Natural killer cell treated with Interleukin-12 subunit alpha and Interleukin-12 subunit beta and Interleukin-15 and Interleukin-18, amount 100 ng/mL, for 72 hours (primary cell): ENCODE results near the gene ZNF407. TPM values are rescaled to one million over a fixed set of nuclear protein-coding genes. Genes with fewer than 3 reads are reported as not detected.
A peak's percentile ranks its signal among the peaks of the same experiment; 100 is the strongest.

ENCODE experiments used
- ATAC-seq, 2 donors: fragments of 150-1000 bp; cut with Tn5 transposase in 1 of 2; sonication (Bioruptor Pico), chemical (Tn5 transposase) in 1 of 2; 2 replicates each; pipeline ENCODE4 v1.10.0; 2021
- DNase-seq: peaks from one replicate; pipeline ENCODE4 v3.0.0; 2022; ENCODE audit warnings: low spot score
- H3K27ac Mint-ChIP-seq, 2 donors: 1 replicate in 1 of 2; 2 replicates in 1 of 2; pipeline ENCODE4 v1.8.0; 2022; ENCODE audit warnings: mixed read lengths in 2 of 2, mild to moderate bottlenecking in 1 of 2, moderate library complexity in 1 of 2
- H3K27me3 Mint-ChIP-seq, 2 donors: 1 replicate in 1 of 2; 2 replicates in 1 of 2; pipeline ENCODE4 v1.8.0; 2022; ENCODE audit warnings: mixed read lengths in 2 of 2
- H3K36me3 Mint-ChIP-seq: one replicate; pipeline ENCODE4 v1.8.0; 2022; ENCODE audit warnings: mixed read lengths
- H3K4me1 Mint-ChIP-seq, 2 donors: 1 replicate in 1 of 2; 2 replicates in 1 of 2; pipeline ENCODE4 v1.8.0; 2022; ENCODE audit warnings: low read depth in 2 of 2, mixed read lengths in 2 of 2, mild to moderate bottlenecking in 1 of 2
- H3K4me3 Mint-ChIP-seq: one replicate; pipeline ENCODE4 v1.8.0; 2022; ENCODE audit warnings: mixed read lengths
- H3K9me3 Mint-ChIP-seq: 2 replicates; pipeline ENCODE4 v1.8.0; 2022; ENCODE audit warnings: mixed read lengths
- total RNA-seq, 2 donors: library from RNA; stranded (reverse); gene quantifications; one replicate each; pipeline ENCODE4 v1.2.3, GENCODE V29; 2022

The ZNF407 gene
- total RNA-seq, 2 donors from 2014 or later = 21.9 to 44.6 TPM

DNA sequence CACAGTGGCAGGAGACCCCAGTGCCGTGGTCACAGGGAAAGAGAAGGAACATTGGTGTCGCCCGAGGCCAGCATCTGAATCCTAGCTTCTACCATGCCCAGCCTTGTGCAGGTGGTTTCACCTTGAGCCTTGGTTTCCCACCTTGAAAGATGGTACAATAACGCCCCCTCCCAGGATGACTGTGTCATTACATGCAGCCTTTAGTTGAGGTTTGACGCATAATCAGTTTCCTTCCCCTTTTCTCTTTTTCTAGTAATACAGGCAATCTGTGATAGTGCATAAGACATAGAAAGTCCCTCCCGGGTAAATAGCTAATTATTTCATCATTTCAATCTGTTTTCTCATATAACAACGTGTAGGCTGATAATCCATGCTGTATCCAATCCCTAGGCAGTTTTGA, 29.8 kb upstream of the ZNF407 start:
- Mint-ChIP-seq H3K27me3 (peaks cover 18 to 40% of the 10 kb centered on the region in 2 donors), H3K27ac (no peak overlapping the region), H3K36me3 (peaks cover 5% of the 10 kb centered on the region), H3K9me3 (no peaks in the 10 kb centered on the region), H3K4me1 (no peaks in the 10 kb centered on the region), H3K4me3 (no peak overlapping the region)
- no peak for ATAC-seq
- DNase-seq = no peak

DNA sequence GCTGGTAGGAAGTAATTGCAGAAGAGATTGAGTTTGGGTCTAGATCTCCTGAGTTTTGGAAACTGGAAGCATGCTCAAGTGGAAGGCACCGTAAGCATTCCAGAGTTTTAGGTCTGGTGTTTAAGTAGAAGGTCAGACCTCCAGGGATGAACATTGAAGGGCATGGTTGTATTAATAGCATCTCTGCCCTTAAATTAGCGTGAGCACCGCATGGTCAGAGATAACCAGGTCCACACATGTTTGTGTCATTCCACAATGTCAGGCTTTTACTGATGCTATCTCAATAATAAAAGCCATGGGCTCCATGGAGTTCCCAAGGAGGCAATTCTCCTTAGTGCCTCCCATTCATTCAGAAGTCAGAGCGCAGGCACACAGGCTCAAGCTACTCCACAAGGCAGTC, 28.3 kb upstream of the ZNF407 start:
- H3K27me3 Mint-ChIP-seq = peaks cover 22 to 45% of the 10 kb centered on the region in 2 donors
- peaks cover 5% of the 10 kb centered on the region for H3K36me3 Mint-ChIP-seq
- no peaks in the 10 kb centered on the region for H3K4me1 Mint-ChIP-seq
- no peak overlapping the region for H3K27ac Mint-ChIP-seq
- DNase-seq = no peak
- no peak overlapping the region for H3K4me3 Mint-ChIP-seq
- H3K9me3 Mint-ChIP-seq = no peaks in the 10 kb centered on the region
- no peak for ATAC-seq

DNA sequence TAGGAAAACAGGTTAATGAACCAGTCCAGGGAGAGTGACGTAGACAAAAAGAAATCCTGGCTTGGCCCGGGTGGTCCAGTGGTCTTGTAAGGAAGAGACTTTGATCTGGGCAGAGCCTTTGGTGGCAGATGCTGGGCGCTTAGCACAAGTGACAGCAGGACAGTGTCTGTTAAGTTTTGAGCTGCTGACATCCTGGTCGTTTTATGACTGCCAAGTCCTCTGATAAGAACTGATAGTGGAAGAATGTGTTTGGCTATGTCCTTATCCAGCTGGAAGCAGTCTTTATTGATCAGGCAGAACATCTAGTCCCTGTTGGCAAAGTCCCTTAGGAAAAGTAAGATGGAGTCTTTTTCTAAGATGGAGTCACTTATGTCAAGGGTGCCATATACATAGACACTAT, 27.4 kb upstream of the ZNF407 start:
- Mint-ChIP-seq H3K36me3 (peaks cover 5% of the 10 kb centered on the region), H3K27me3 (peaks cover 28 to 50% of the 10 kb centered on the region in 2 donors), H3K4me1 (no peaks in the 10 kb centered on the region), H3K4me3 (no peak overlapping the region), H3K27ac (no peak overlapping the region), H3K9me3 (no peaks in the 10 kb centered on the region)
- ATAC-seq (no peak), DNase-seq (no peak)

DNA sequence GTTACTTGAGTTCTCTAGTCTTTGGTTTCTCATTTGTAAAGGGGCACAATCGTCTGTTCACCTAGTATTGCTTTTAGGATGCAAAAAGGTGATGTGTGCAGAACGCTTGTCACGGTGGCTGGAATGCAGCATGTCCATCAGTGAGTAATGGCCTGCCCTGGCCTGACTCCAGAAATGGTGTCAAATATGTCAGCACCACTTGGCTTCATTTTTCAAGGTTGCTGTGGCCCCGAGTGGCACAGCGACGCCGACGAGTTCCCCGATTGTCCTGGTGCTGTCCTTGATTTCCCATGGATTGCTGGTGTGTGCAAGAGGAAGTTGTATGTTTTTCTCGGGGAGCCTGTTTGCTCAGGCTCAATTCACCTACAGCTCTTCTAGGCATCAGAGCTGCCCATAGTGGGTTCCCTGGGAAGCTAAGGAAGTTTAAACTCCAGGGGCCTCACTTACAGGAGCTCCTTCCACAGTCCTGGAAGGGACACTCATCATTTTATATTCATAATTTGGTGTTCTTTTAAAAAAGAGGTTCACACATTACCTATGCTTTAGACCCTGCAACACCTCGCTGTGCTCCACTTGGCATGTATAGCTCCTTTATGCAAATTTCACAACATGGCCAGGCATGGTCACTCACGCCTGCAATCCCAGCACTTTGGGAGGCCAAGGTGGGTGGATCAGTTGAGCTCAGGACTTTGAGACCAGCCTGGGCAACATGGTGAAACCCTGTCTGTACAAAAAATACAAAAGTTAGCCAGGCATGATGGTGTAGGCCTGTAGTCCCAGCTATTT, 25.6 kb upstream of the ZNF407 start:
- no peak overlapping the region for H3K4me3 Mint-ChIP-seq
- no peaks in the 10 kb centered on the region for H3K36me3 Mint-ChIP-seq
- peaks cover 28 to 50% of the 10 kb centered on the region in 2 donors for H3K27me3 Mint-ChIP-seq
- H3K27ac Mint-ChIP-seq = no peak overlapping the region
- H3K4me1 Mint-ChIP-seq = no peaks in the 10 kb centered on the region
- H3K9me3 Mint-ChIP-seq = no peaks in the 10 kb centered on the region
- DNase-seq (no peak), ATAC-seq (no peak)

DNA sequence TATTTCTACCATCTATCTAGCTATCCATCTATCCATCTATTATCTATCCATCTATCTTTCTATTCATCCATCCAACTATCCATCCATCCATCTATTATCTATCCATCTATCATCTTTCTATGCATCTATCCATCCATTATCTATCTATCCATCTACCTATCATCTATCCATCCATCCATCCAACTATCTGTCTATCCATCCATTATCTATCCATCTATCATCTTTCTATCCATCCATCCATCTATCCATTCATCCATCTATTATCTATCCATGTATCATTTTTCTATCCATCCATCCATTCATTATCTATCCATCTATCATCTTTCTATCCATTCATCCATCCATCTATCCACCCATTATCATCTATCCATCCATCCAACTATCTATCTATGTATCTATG, 24.6 kb upstream of the ZNF407 start:
- DNase-seq (no peak), ATAC-seq (no peak)
- Mint-ChIP-seq H3K36me3 (no peaks in the 10 kb centered on the region), H3K27ac (no peak overlapping the region), H3K9me3 (no peaks in the 10 kb centered on the region), H3K4me1 (no peaks in the 10 kb centered on the region), H3K4me3 (no peak overlapping the region), H3K27me3 (peaks cover 26 to 43% of the 10 kb centered on the region in 2 donors)

DNA sequence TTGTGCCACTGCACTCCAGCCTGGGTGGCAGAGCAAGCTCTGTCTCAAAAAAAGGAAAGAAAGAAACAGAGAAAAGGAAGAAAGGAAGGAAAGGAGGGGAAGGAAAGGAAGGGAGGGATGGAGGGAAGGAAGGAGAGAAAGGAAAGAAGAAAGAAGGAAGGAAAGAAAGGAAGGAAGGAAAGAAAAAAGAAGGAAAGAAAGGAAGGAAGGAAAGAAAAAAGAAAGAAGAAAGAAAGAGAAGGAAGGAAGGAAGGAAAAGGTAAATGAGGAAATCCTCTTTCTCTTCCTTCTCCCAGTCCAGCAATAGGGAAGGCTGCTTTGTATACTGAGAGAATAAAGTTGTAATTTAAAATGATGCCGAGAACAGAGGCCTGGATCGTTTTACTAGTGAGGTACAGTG, 22.8 kb upstream of the ZNF407 start:
- no peaks in the 10 kb centered on the region for H3K9me3 Mint-ChIP-seq
- peaks cover 19 to 45% of the 10 kb centered on the region in 2 donors for H3K27me3 Mint-ChIP-seq
- no peaks in the 10 kb centered on the region for H3K36me3 Mint-ChIP-seq
- ATAC-seq (no peak), DNase-seq (no peak)
- no peak overlapping the region for H3K4me3 Mint-ChIP-seq
- no peak overlapping the region for H3K27ac Mint-ChIP-seq
- H3K4me1 Mint-ChIP-seq = no peaks in the 10 kb centered on the region

DNA sequence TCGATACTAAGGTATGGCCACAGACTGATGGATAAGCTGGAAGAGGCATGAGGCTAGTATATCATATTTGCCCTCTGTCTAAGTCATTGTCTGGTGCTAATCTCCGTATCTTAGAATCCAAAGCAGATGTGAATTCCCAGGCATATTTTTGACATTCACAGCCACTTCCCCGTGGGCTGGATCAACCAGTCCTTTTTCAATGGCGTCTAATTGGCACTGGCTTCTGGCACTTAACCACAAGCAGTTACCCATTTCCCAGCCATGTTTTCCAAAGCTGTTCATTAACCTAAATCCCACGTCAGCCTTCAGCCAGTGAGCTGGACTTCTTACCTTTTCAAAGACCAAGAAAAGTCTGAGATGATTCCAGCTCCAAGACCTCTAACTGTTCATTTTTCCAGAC, 20.7 kb upstream of the ZNF407 start:
- ATAC-seq = no peak
- Mint-ChIP-seq H3K27me3 (peaks cover 20 to 41% of the 10 kb centered on the region in 2 donors), H3K36me3 (no peaks in the 10 kb centered on the region), H3K4me1 (no peaks in the 10 kb centered on the region), H3K27ac (no peak overlapping the region), H3K9me3 (no peaks in the 10 kb centered on the region), H3K4me3 (no peak overlapping the region)
- DNase-seq = no peak

DNA sequence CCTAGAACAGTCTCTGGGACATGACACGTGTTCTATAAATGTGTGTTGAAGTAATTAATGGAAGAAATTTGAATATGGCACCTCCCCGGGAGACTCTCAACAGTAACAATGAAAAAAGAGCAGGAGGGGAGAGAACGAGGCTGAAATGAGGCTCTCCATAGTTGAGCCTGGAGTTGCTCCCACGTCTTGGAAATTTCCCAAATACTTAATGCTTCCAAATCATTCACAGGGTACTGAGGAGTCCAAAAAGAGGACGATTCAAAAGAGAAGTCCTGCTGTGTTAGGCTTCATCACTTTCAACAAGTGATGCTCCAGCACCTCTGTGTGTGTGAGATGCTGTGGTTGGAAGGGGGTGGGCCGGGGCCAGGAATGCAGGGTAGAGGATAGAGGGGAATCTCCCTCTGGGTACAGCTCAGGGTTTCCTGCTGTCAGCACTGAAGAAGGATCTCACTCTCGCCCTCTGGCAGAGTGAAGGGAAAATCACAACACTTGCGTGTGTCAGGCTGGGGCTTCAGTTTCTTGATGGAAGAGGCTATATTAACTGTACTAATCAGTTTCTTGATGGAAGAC, 18.1 kb upstream of the ZNF407 start:
- Mint-ChIP-seq H3K27ac (no peak overlapping the region), H3K36me3 (no peaks in the 10 kb centered on the region), H3K4me1 (no peaks in the 10 kb centered on the region), H3K27me3 (peaks cover 24 to 35% of the 10 kb centered on the region in 2 donors), H3K9me3 (no peaks in the 10 kb centered on the region), H3K4me3 (no peak overlapping the region)
- ATAC-seq = no peak
- no peak for DNase-seq

DNA sequence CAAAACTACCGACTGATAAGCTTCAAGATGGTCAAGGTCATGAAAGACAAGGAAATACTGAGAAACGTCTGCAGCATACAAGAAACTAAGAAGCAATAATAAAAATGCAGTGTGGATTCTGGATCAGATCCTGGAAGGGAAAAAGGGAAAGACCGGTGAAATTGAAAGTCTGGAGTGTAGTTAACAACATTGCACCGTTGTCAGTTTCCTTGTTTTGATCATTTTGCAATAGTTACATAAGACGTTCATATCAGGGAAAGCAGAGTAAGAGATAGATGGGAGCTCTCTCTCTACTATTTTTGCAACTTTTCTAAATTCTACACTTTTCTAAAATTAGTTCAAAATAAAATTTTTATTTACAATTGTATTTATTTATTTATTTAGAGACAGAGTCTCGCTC, 15.0 kb upstream of the ZNF407 start:
- no peak overlapping the region for H3K27ac Mint-ChIP-seq
- H3K36me3 Mint-ChIP-seq = no peaks in the 10 kb centered on the region
- H3K9me3 Mint-ChIP-seq = no peaks in the 10 kb centered on the region
- peaks cover 38 to 58% of the 10 kb centered on the region in 2 donors for H3K27me3 Mint-ChIP-seq
- DNase-seq (no peak), ATAC-seq (no peak)
- no peak overlapping the region for H3K4me3 Mint-ChIP-seq
- no peaks in the 10 kb centered on the region for H3K4me1 Mint-ChIP-seq

DNA sequence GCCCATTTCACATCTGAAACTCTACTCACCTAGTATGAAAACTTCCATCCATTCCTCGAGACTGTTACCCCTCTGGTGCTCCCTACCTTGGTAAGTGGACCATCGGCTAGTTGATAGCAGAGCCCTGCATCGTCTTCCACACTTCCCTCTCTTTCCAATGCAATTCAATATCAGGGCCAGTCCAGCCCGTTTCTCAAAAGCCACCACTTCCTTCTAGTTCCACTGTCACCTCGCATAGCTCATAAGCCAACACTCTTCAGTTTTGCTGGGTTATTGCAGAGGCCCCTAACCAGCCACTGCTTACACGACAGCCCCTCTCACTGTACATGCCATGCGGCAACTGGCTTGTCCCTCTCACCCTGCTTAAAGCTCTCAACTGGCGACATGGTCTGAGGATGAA, 10.2 kb upstream of the ZNF407 start:
- DNase-seq (no peak), ATAC-seq (no peak)
- no peak overlapping the region for H3K27ac Mint-ChIP-seq
- no peaks in the 10 kb centered on the region for H3K9me3 Mint-ChIP-seq
- peaks cover 15 to 22% of the 10 kb centered on the region in 2 donors for H3K4me1 Mint-ChIP-seq
- H3K27me3 Mint-ChIP-seq = peaks cover 30 to 36% of the 10 kb centered on the region in 2 donors
- no peaks in the 10 kb centered on the region for H3K36me3 Mint-ChIP-seq
- H3K4me3 Mint-ChIP-seq = no peak overlapping the region

DNA sequence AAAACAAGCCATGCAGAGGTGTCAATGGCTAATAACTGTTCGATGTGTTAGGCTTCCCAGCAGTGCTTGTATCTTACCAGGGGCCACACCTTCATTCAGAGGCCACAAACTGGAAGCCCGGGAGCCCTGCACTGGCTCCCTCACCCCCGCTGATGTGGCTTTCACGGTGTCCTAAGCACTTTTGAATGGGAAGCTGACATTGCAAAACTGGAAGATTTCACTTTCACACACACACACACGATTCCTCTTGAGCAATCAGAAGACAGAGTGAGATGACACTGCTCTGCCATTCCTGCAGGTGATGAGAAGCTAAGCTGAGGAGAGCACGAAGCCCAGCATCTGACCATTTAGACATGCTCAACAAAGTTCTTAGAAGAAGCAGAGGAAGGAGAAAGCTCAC, 8.6 kb upstream of the ZNF407 start:
- H3K36me3 Mint-ChIP-seq = no peaks in the 10 kb centered on the region
- H3K27ac Mint-ChIP-seq = peak overlapping the region; percentile 41 to 70
- no peaks in the 10 kb centered on the region for H3K9me3 Mint-ChIP-seq
- peaks cover 20 to 28% of the 10 kb centered on the region in 2 donors for H3K4me1 Mint-ChIP-seq
- H3K27me3 Mint-ChIP-seq = peaks cover 23 to 33% of the 10 kb centered on the region in 2 donors
- H3K4me3 Mint-ChIP-seq = peak overlapping the region; percentile 33
- ATAC-seq (peak; percentile 58 to 74), DNase-seq (no peak)

DNA sequence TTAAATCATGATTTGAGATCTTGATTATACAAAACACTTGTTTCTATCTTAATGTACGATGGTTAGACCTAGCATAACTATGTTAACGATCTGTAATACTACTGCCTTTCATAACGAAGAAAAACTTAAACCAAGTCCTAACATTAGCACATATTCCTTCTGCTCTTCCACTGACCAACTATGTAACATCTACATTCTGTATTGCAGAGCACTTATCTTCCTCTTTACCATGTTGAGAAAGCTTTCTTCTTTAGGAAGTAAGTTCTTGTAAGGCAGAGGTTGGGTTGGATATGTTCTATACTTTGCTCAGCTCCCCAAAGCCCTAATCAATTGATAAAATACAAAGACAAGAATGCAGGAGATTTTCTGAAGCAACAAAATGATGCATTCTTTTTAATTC, 7.9 kb upstream of the ZNF407 start:
- Mint-ChIP-seq H3K36me3 (no peaks in the 10 kb centered on the region), H3K4me1 (peaks cover 23 to 34% of the 10 kb centered on the region in 2 donors), H3K9me3 (no peaks in the 10 kb centered on the region), H3K4me3 (no peak overlapping the region), H3K27me3 (peaks cover 23 to 28% of the 10 kb centered on the region in 2 donors), H3K27ac (peak overlapping the region in 1 of 2 donors; percentile 70)
- ATAC-seq (no peak), DNase-seq (no peak)

DNA sequence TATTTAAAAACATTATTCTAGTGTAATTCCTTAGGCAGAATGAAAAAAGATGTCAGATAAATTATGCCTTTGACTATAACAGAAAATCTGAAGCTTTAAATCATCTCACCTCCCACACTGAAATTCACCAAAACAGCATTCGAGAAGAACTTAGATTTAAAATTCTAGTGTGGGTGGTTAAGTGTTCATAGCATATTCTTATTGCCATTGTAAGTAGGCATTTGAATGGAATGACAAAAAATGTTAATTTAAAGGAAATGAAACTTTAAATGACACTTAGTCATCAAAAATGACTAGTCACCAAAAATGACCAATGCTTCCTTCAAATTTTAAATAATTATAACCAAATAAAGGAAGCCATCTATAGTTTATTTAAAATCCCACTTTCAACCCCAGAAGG, 7.0 kb upstream of the ZNF407 start:
- H3K9me3 Mint-ChIP-seq = no peaks in the 10 kb centered on the region
- peaks cover 18 to 22% of the 10 kb centered on the region in 2 donors for H3K27me3 Mint-ChIP-seq
- peaks cover 31 to 42% of the 10 kb centered on the region in 2 donors for H3K4me1 Mint-ChIP-seq
- H3K36me3 Mint-ChIP-seq = no peaks in the 10 kb centered on the region
- ATAC-seq (no peak), DNase-seq (no peak)
- H3K4me3 Mint-ChIP-seq = peak overlapping the region; percentile 52
- H3K27ac Mint-ChIP-seq = peak overlapping the region; percentile 50 to 77

DNA sequence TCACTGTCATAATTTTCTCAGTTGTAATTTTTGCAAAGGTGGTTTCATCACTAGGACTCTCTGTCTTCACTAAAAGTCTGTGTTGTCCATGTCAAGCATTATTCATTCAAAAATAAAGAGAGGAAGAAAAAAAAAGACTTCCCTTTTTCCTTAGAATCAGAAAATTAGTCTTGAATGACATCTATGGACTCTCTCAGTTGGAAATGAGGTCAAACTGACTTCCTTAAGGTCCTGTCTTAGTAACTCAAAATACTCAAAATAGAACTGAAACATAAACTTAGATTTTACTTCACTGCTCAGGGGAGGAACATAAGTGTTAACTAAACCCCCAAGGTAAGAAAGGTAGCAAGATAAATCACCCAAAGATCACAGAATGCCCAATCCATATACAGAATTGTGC, 2.2 kb upstream of the ZNF407 start:
- Mint-ChIP-seq H3K4me1 (peaks cover 33 to 56% of the 10 kb centered on the region in 2 donors), H3K27me3 (no peaks in the 10 kb centered on the region), H3K36me3 (no peaks in the 10 kb centered on the region), H3K4me3 (peak overlapping the region; percentile 94), H3K9me3 (no peaks in the 10 kb centered on the region), H3K27ac (peak overlapping the region; percentile 93 to 98)
- DNase-seq = no peak
- no peak for ATAC-seq
